OCI-LY1 (cell line): ENCODE results near the gene TMEM119.

Experiments used
- H2AFZ ChIP-seq: fragments of 200-600 bp; sonication (generic), shearing (Covaris generic); 2 replicates; pipeline ENCODE4 v1.6.0; 2014; ENCODE audit warnings: antibody characterized with exemption, mild to moderate bottlenecking, low read length
- H3F3A ChIP-seq: fragments of 200-600 bp; sonication (generic), shearing (Covaris generic); 2 replicates; pipeline ENCODE4 v1.6.0; 2014; ENCODE audit warnings: mild to moderate bottlenecking, antibody characterized with exemption, low read length, moderate library complexity; ENCODE audit not compliant: insufficient read depth
- H3K27ac ChIP-seq: fragments of 200-600 bp; sonication (generic); 2 replicates; pipeline ENCODE4 v1.5.1; 2014; ENCODE audit warnings: low read length, mixed run types, mild to moderate bottlenecking, low read depth; ENCODE audit not compliant: poor library complexity, severe bottlenecking
- H3K27me3 ChIP-seq: fragments of 200-600 bp; sonication (generic); 2 replicates; pipeline ENCODE4 v1.6.0; 2014; ENCODE audit warnings: antibody characterized with exemption, mild to moderate bottlenecking, low read length, moderate library complexity; ENCODE audit not compliant: insufficient read depth
- H3K36me3 ChIP-seq: fragments of 200-600 bp; sonication (generic); 2 replicates; pipeline ENCODE4 v1.6.1; 2014; ENCODE audit warnings: mild to moderate bottlenecking, antibody characterized with exemption, low read length, moderate library complexity, mixed read lengths; ENCODE audit not compliant: insufficient read depth
- H3K4me1 ChIP-seq: fragments of 200-600 bp; sonication (generic); 2 replicates; pipeline ENCODE4 v1.5.1; 2014; ENCODE audit warnings: mild to moderate bottlenecking, low read length, moderate library complexity; ENCODE audit not compliant: insufficient read depth, severe bottlenecking
- H3K4me2 ChIP-seq: fragments of 200-600 bp; sonication (generic), shearing (Covaris generic); 2 replicates; pipeline ENCODE4 v1.6.1; 2014; ENCODE audit warnings: low read length
- H3K4me3 ChIP-seq: fragments of 200-600 bp; sonication (generic); 2 replicates; pipeline ENCODE4 v1.5.1; 2014; ENCODE audit warnings: low read length, low read depth, mild to moderate bottlenecking, mixed read lengths; ENCODE audit not compliant: poor library complexity, severe bottlenecking
- H3K79me2 ChIP-seq: fragments of 200-600 bp; shearing (Covaris generic); 2 replicates; pipeline ENCODE4 v1.6.1; 2016; ENCODE audit warnings: mixed run types, low read length, mixed read lengths; ENCODE audit not compliant: insufficient read depth
- H3K9ac ChIP-seq: fragments of 200-600 bp; sonication (generic), shearing (Covaris generic); 2 replicates; pipeline ENCODE4 v1.6.1; 2014; ENCODE audit warnings: mild to moderate bottlenecking, low read length, mixed read lengths
- H3K9me2 ChIP-seq: fragments of 200-600 bp; sonication (generic), shearing (Covaris generic); 2 replicates; pipeline ENCODE4 v1.6.1; 2014; ENCODE audit warnings: low read depth, mild to moderate bottlenecking, low read length, mixed read lengths
- H3K9me3 ChIP-seq: fragments of 200-600 bp; shearing (Covaris generic); 2 replicates; pipeline ENCODE4 v1.6.1; 2014; ENCODE audit warnings: low read length, mixed read lengths
- H4K20me1 ChIP-seq: fragments of 200-600 bp; sonication (generic), shearing (Covaris generic); 2 replicates; pipeline ENCODE4 v1.6.0; 2016; ENCODE audit warnings: mild to moderate bottlenecking, low read length; ENCODE audit not compliant: insufficient read depth
- EZH2 ChIP-seq: fragments of 200-600 bp; sonication (generic), shearing (Covaris generic); IDR thresholded peaks from 2 replicates; pipeline ENCODE4 v1.8.0; 2017; ENCODE audit warnings: borderline replicate concordance, mixed run types, mild to moderate bottlenecking, antibody characterized with exemption, low read length, moderate library complexity, mixed read lengths
- TF ChIP-seq, protein P1 (sequence below): fragments of 200-600 bp; sonication (generic), shearing (Covaris generic); IDR thresholded peaks from 2 replicates; pipeline ENCODE4 v1.5.1; 2017; ENCODE audit warnings: mild to moderate bottlenecking, antibody characterized with exemption, low read length, moderate library complexity, mixed read lengths

The TMEM119 gene

DNA sequence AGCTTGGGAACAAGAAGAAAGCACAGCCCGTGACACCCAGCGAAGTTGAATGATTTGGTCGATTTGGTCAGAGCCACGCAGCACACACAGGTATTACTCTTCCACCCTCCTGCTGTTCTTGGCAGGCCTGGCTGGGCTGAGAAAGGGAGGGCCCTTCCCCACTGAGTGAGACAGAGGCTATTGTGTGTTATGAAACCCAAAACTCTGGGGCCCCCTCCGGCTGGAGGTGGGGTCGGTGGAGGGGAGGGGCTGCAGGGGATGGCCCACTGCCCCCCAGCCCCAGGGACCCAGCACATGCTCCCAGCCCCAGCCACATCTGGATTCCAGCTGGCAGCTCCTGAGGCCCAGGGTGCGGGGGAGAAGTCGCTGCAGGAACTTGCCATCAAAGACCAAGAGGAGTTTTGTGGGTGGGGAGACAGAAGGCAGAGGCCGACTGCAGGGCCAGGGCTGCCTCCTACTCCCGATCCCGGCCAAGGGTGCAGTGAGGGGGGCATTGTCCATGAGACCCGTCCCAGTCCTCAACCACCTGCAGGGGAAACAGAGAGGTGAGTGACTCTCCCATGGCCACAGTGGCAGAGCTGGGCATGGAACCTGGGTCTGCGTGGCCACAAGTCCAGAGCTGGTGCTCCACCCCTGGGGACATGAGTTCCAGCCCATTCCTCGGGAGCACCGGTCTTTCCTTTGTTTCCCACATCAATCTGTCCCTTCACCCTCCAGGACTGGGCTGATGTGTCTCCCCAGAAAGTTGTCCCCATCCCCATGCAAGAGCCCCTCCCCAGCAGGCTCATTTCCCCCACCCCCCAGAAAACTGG lies 8.7 kb downstream of the TMEM119 start:
- Histone ChIP-seq H3K36me3 (no peaks in the 10 kb centered on the region), H3K27me3 (no peaks in the 10 kb centered on the region), H3K9me3 (no peaks in the 10 kb centered on the region), H3K9me2 (no peaks in the 10 kb centered on the region), H3K79me2 (no peaks in the 10 kb centered on the region), H3F3A (no peaks in the 10 kb centered on the region), H2AFZ (no peak overlapping the region), H3K4me3 (no peak overlapping the region), H3K4me2 (no peak overlapping the region), H3K27ac (no peak overlapping the region), H3K9ac (no peak overlapping the region), H4K20me1 (no peaks in the 10 kb centered on the region), H3K4me1 (no peaks in the 10 kb centered on the region)
- TF ChIP-seq, protein P1, sequence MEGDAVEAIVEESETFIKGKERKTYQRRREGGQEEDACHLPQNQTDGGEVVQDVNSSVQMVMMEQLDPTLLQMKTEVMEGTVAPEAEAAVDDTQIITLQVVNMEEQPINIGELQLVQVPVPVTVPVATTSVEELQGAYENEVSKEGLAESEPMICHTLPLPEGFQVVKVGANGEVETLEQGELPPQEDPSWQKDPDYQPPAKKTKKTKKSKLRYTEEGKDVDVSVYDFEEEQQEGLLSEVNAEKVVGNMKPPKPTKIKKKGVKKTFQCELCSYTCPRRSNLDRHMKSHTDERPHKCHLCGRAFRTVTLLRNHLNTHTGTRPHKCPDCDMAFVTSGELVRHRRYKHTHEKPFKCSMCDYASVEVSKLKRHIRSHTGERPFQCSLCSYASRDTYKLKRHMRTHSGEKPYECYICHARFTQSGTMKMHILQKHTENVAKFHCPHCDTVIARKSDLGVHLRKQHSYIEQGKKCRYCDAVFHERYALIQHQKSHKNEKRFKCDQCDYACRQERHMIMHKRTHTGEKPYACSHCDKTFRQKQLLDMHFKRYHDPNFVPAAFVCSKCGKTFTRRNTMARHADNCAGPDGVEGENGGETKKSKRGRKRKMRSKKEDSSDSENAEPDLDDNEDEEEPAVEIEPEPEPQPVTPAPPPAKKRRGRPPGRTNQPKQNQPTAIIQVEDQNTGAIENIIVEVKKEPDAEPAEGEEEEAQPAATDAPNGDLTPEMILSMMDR, result no peak
- no peak for TF ChIP-seq EZH2

- no peaks in the 10 kb centered on the region for H4K20me1 ChIP-seq
- H3K9ac ChIP-seq, result no peak overlapping the region
- no peaks in the 10 kb centered on the region for H3K9me2 ChIP-seq
- no peak overlapping the region for H2AFZ ChIP-seq
- no peaks in the 10 kb centered on the region for H3K9me3 ChIP-seq
- no peak for TF ChIP-seq EZH2
- TF ChIP-seq, protein P1, result no peak
- H3K36me3 ChIP-seq, result no peaks in the 10 kb centered on the region
- H3K4me1 ChIP-seq, result no peaks in the 10 kb centered on the region
- H3F3A ChIP-seq, result no peaks in the 10 kb centered on the region
- no peak overlapping the region for H3K4me3 ChIP-seq
- H3K27ac ChIP-seq, result no peak overlapping the region
- no peaks in the 10 kb centered on the region for H3K79me2 ChIP-seq
- no peak overlapping the region for H3K4me2 ChIP-seq
- H3K27me3 ChIP-seq, result no peaks in the 10 kb centered on the region
Measured at GRCh38 chr12:108587826-108588225, 10.1 kb downstream of the TMEM119 start.

- no peaks in the 10 kb centered on the region for H3K27me3 ChIP-seq
- TF ChIP-seq, protein P1, result no peak
- no peak for TF ChIP-seq EZH2
- no peaks in the 10 kb centered on the region for H3F3A ChIP-seq
- no peaks in the 10 kb centered on the region for H3K36me3 ChIP-seq
- no peaks in the 10 kb centered on the region for H3K4me1 ChIP-seq
- no peak overlapping the region for H3K4me3 ChIP-seq
- no peak overlapping the region for H2AFZ ChIP-seq
- no peak overlapping the region for H3K9ac ChIP-seq
- no peaks in the 10 kb centered on the region for H3K9me3 ChIP-seq
- no peak overlapping the region for H3K27ac ChIP-seq
- H4K20me1 ChIP-seq, result no peaks in the 10 kb centered on the region
- H3K4me2 ChIP-seq, result no peak overlapping the region
- H3K79me2 ChIP-seq, result no peaks in the 10 kb centered on the region
- H3K9me2 ChIP-seq, result no peaks in the 10 kb centered on the region
Measured at GRCh38 chr12:108586306-108586705, 11.6 kb downstream of the TMEM119 start.
